ENCODE measurements around the gene PIGM.

Gene PIGM

DNA sequence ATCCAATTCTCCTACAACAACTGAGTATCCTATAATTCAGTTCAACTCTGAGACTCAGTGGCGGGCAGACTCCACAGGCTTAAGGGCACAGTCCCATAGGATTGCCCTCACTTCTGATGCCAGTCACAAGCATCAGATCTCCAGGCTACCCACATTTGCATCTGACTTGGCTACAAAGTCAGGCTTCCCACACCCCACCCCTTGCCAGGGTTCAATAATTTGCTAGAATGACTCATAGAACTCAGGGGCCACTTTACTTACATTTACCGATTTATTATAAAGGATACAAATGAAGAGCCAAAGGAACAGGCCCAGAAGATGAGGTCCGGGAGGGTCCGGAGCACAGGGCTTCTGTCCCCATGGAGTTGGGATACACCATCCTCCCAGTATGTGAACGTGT, 41.8 kb downstream of the PIGM start:
- DNase-seq (ENCODE audit: low read depth in 1 of 2, low spot score in 1 of 2): no peak

DNA sequence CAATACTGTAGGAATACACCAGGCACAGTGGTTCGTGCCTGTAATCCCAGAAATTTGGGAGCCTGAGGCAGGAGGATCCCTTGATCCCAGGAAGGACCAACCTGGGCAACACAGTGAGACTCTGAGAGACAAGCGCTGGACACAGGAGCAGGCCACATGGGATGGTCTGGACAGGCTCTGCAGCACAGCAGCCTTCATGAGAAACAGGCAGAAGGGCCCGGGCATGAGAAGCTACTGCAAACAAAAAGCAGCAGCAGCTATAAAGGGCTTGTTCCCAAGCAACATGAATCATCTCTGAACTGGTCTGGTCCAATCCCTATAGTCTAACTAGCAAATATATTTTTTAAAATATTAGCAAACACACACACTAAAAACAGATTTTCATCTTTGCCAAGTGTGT, 42.2 kb downstream of the PIGM start:
- DNase-seq (ENCODE audit: low read depth in 1 of 2, low spot score in 1 of 2): no peak

DNA sequence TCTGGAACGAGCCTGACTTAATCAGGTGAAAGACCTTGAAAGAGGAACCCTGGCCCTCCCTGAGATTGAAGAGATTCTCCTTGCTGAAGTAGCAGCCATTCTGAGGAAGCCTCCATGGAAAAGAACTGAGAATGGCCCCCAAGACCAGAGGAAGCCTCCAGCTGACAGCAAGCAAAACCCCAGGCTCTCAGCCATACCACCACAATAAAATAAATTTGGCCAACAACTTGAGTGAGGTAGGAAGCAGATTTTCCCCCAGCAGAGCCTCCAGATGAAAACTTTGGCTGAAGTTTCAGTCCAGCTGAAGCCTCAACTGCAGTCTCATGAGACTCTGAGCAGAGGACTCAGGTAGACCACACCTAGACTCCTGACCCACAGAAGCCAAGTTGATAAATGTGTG, 43.8 kb downstream of the PIGM start:
- no peak for DNase-seq (ENCODE audit: low read depth in 1 of 2, low spot score in 1 of 2)

DNA sequence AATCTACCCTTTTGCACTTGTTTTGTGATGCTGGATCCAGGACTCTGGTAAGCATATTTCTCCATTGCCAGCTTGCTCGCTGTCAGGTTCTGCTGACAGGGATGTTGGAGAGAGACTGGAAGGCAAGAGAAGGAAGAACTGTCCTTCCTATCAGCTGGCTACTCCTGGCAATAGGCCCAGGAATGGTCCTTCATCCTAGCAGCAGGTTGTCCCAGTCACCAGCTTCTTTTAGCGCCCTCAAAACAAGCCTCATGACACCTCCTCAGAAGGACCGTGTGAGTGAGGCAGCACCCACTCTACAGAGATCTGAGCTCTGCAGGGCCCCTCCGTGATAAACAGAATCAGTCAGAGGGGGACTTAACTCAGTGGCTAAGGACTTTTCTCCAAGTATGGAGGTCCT, 44.6 kb downstream of the PIGM start:
- no peak for DNase-seq (ENCODE audit: low read depth in 1 of 2, low spot score in 1 of 2)

DNA sequence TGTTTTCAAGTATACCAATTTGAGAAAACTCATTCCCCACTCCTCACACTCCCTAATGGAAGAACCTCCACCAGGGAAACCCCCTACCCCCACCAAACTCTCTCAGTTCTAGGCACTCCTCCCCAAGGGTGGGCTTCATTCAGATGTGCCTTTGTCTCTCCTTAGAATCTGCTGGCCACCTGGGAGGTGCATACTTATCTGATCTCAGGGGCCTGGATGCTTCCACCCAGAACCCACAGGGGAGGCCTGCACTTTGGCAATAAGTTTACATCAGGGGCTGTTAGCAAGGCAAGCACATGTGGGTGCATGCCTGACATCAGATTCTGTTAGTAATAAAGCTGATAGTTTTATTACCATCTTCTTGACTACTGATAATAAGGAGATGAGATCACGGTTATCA, 45.3 kb downstream of the PIGM start:
- no peak for DNase-seq (ENCODE audit: low read depth in 1 of 2, low spot score in 1 of 2)

DNA sequence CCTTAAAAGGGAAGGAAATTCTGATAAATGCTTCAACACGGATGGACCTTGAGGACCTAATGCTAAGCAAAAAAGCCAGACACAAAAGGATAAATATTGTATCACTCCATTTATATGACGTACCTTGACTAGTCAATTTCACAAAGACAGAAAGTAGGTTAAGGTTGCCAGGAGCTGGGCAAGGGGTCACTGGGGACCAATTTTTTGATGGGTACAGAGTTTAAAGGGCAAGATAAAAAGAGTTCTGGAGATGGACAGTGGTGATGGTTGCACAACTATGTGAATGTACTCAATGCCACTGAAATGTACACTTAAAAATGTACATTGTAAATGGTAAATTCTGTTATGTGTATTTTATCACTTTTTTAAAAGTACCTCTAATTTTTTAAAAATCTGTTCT, 45.7 kb downstream of the PIGM start:
- DNase-seq (ENCODE audit: low read depth in 1 of 2, low spot score in 1 of 2): no peak

DNA sequence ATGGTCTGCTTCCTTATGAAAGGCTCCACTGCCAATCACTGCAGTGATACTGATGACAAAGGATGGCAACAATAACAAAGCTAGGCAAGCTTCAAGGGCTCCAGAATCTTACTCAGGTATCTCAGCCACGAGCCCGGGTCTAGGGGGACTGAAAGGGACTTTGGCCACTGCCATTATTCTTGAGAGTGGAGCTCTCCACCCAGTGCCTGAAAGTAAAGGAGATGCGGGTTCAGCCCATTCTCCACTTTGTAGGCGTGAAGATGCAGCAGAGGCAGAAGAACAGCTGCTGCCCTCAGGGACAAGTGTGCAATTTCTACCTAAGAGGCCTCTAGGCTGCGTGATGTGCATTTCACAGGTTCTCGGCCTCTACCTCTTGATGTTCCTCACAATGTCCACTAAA, 46.3 kb downstream of the PIGM start:
- no peak for DNase-seq (ENCODE audit: low read depth in 1 of 2, low spot score in 1 of 2)

DNA sequence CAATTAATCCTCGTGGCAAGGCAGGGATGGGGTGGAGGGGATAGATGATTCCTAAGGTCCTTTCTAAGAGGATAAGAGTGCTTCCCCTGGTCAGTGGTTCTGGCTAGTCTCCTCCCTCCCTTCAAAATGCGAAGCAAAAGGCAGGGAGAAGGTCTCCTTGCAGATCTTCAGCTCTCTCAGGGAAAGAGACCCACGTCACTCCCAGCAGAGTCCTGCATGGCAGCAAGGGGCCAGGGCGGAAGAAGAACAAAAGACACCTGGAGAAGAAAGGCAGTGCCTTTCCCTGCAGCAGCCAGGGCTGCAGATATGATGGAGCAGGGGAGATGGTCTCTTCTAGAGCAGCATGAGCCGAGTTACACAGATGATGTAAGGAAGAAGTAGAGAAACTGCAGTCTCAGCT, 48.1 kb downstream of the PIGM start:
- no peak for DNase-seq (ENCODE audit: low read depth in 1 of 2, low spot score in 1 of 2)

DNA sequence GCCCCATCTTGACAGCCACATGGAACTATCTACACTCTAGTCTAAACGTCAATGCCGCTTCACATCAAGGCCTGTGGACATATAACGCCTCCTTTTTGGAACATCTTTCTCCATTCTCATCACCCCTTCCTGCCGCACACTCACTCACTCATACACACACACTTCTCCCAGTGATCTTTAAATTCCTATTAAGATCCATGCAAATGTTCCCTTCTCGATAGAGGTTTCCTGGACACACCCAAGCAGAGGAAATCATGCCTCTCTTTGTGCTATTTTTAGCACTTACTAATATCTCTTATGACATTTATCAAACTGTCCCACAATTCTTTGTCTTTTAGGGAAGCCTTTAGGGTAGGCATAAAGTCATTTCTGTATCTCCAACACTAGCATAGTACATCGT, 49.5 kb downstream of the PIGM start:
- DNase-seq (ENCODE audit: low read depth in 1 of 2, low spot score in 1 of 2): no peak

DNA sequence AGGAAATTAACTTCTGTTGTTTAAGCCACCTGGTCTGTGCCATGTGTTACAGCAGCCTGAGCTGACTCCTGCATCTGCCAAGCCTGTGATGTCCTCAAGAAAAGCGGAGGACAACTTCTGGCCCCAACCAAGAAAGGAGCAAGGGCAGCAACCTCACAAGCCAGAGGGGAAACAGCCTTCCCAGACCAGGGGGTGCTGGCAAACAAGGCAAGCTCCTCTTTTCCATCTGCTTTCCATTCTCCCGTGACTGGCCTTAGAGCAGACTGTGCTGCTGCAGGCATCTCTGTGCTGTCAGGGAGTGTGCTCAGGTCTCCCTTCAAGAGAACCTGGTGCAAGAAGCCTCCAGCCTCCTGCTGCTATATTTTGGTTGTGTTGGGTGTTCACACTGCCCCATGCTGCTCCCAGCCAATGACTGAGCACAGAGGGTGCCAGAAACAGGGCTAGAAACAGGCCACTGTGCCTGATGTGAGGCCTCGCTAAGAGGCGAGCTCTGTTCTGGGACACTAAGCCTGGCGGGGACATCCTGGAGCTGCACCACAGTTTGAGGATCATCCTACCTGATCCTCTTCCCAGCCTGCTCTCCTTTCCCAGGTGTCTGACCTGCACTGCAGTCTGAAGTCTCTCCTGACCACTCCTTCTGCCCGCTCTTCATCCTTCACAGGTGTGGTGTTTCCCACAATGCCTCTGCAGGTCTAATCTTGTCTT, 50.3 kb downstream of the PIGM start:
- DNase-seq (ENCODE audit: low read depth in 1 of 2, low spot score in 1 of 2): no peak

DNA sequence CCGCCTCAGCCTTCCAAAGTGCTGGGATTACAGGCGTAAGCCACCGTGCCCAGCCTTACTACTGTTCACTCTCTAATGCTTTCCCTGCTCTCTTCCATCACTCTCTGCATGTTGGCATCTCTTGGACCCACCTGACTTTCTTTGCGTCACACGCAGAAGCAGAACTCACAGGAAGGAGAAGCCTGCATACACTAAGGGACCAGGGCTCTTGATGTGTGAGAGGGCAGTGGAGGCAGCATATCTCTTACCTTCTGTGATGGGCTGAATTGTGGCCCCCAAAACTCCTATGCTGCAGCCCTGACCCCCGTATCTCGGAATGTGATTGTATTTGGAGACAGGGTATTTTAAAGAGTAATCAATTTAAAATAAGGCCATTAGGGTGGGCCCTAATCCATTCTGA, 51.0 kb downstream of the PIGM start:
- no peak for DNase-seq (ENCODE audit: low read depth in 1 of 2, low spot score in 1 of 2)

DNA sequence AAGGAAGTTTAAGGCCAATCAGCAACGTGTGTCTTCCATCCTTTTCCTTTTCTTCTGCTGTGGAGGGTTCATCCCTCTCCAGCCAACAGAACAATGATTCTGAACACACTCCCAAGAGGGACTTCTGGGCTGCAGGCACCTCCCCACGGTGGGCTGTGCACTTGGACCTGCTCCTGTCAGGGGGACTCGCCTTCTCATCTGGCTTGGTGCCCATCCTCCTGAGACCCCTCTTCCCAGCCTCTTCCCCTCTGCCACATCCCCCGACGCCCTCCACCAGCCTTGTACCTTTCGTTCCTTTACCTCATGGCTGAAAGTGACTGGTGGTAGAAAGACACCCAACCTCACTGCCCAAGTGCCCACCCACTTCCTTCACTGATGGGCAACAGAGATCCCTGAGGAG, 51.7 kb downstream of the PIGM start:
- DNase-seq (ENCODE audit: low read depth in 1 of 2, low spot score in 1 of 2): no peak

DNA sequence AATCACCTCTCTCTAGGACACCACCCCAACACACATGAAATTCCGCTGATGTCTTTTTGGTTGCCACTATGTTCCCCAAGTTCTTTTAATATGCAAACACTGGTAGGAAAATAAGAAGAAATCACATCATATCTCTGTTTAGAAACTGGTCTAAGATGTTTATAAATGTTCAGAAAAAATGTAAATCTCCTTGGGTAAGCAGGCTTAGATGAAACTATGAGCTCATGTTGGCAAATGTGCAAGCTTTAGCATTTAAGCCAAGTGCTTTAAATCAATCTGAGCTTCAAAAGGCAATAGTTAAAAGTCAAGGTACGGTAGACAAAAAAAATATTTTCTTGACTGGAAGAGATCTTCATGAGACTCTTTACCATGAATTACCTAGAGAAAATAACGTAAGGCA, 52.5 kb downstream of the PIGM start:
- DNase-seq (ENCODE audit: low read depth in 1 of 2, low spot score in 1 of 2): no peak

DNA sequence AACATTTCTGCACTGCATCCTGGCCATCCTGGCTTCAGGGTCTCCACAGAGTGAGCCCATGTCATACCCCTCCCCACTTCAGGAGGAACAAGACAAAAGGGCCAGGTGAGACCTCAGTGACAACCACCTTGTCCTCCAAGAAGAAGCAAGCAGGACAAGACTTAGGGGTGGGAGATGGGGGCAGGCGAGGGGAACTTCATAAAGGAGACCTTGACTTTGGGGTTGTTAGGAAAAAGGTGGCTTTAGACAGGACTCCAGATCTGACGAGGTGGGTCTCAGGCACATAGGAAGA, 53.7 kb downstream of the PIGM start:
- DNase-seq (ENCODE audit: low read depth in 1 of 2, low spot score in 1 of 2): no peak

DNA sequence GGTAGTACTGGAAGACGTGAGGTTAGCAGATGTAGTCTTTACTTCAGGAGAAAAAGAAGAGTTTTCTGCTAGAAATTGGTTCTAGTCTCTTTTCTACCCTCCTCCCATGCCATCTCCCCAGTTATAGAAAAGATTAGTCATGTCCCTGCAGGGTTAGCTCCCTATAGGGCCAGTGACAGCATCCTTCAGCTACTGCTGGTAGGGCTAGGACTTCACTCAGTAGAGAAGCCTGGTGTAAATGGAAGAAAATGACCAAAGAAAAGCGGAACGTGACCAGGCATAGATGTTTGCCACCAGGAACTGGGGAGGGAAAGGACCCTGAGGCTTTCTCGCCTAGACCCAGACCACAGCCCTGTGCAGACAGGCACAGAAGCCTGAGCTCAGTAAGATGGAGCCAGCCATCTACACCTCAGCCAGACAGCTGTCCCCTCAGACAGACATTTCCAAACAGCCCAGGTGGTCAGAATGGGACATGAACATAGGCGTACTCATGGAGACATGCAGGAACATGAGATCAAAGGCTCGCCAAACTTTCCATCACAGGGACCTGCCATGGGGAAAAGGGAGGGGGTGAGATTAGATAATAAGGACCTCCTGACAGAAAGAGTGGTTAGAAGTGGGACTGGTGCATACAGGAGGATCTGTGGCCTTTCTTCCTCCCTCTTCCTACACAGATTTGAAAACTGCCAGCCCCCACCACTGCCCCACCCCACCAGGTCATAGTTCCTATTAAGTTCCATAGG, 54.3 kb downstream of the PIGM start:
- DNase-seq (ENCODE audit: low read depth in 1 of 2, low spot score in 1 of 2): no peak

All from activated CD4-positive, alpha-beta T cell treated with anti-CD3 and anti-CD28 coated beads, Interleukin-2, amount 50 U/mL, for 24 hours (primary cell).